Activated CD8-positive, alpha-beta T cell treated with anti-CD3 and anti-CD28 coated beads for 36 hours (primary cell): ENCODE data around the gene MRPL4. TPM values are rescaled to one million over a fixed set of nuclear protein-coding genes. Genes with fewer than 3 reads are reported as not detected.

Experiments used
- ATAC-seq: fragments of 200-7000 bp; cut with Tn5 transposase; one replicate; pipeline ENCODE4 v1.10.0; 2021; ENCODE audit warnings: mild to moderate bottlenecking, moderate library complexity
- CTCF ChIA-PET: fragments of 350-600 bp; sonication (Branson Sonifier 250); formaldehyde crosslinking; loops from one replicate; lab custom pipeline; 2021; ENCODE audit warnings: antibody characterized with exemption; lab: Charles Lee
- POLR2A ChIA-PET: fragments of 350-600 bp; sonication (Branson Sonifier 250); formaldehyde crosslinking; loops from one replicate; lab custom pipeline; 2021; ENCODE audit warnings: antibody characterized with exemption; lab: Charles Lee
- DNase-seq: peaks from one replicate; pipeline ENCODE4 v3.0.0-alpha.2; 2020
- H3K27ac Mint-ChIP-seq: one replicate; pipeline ENCODE4 v1.8.0; 2021; ENCODE audit warnings: mild to moderate bottlenecking, mixed read lengths
- H3K27me3 Mint-ChIP-seq: one replicate; pipeline ENCODE4 v1.8.0; 2021; ENCODE audit warnings: mixed read lengths
- H3K36me3 Mint-ChIP-seq: one replicate; pipeline ENCODE4 v1.8.0; 2021; ENCODE audit warnings: low read depth, mixed read lengths
- H3K4me1 Mint-ChIP-seq: one replicate; pipeline ENCODE4 v1.8.0; 2021; ENCODE audit warnings: low read depth, mixed read lengths
- H3K4me3 Mint-ChIP-seq: one replicate; pipeline ENCODE4 v1.8.0; 2021; ENCODE audit warnings: mild to moderate bottlenecking, moderate library complexity, mixed read lengths
- H3K9me3 Mint-ChIP-seq: one replicate; pipeline ENCODE4 v1.8.0; 2021; ENCODE audit warnings: mixed read lengths
- intact Hi-C: fragments of 100-400 bp; cut with micrococcal nuclease; formaldehyde crosslinking; loops from one replicate; pipeline ENCODE4 v1.10.0; 2022
- total RNA-seq, 2 experiments: library from RNA; stranded (reverse); gene quantifications; one replicate each; pipeline ENCODE4 v1.2.3, GENCODE V29; 2021
- TF ChIP-seq, protein P1 (sequence below): fragments of 200-600 bp; IDR thresholded peaks from one replicate; pipeline ENCODE4 v1.8.0; 2022; ENCODE audit warnings: antibody characterized with exemption, mild to moderate bottlenecking

MRPL4 gene
- total RNA-seq, 2 experiments from 2014 or later = 151 to 153 TPM

DNA sequence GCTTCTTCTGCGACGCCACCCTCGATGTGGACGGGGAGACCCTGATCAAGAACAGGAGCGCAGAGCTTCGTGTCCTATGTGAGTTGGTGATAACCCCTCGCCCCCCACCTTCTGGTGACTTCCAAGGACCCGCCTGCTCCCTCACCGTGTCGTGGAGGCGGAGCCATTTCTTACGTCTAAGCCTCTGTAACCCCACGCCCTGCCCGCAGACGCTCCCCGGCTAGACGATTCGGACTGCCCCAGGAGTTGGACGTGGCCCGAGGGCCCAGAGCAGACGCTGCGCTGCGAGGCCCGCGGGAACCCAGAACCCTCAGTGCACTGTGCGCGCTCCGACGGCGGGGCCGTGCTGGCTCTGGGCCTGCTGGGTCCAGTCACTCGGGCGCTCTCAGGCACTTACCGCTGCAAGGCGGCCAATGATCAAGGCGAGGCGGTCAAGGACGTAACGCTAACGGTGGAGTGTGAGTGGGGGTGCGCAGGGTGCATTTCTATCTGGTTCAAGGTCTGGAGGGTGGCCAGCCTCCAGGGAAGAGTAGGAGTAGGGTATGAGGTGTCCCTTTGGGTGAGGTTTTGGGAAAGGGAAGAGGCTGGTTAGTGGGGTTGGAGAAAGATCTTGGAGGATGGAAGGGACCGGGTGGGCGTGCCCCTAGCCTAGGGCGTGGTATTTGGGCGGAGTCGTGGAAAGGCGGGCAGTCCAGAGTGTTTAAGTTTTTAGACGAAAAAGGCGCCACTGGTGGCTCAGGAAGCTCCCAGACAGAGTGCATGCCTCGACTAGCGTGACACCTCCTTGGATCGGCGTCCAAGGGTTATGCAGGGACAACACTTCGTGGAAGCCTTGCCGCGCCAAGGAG is 41.0 kb downstream of the MRPL4 start:
- intact Hi-C loops = no loop called here
- Mint-ChIP-seq H3K9me3 (no peaks in the 10 kb centered on the region), H3K4me3 (peak overlapping the region; percentile 73), H3K4me1 (peaks cover 55% of the 10 kb centered on the region), H3K27ac (peak overlapping the region; percentile 34), H3K36me3 (no peaks in the 10 kb centered on the region), H3K27me3 (peaks cover 68% of the 10 kb centered on the region)
- TF ChIP-seq, protein P1, sequence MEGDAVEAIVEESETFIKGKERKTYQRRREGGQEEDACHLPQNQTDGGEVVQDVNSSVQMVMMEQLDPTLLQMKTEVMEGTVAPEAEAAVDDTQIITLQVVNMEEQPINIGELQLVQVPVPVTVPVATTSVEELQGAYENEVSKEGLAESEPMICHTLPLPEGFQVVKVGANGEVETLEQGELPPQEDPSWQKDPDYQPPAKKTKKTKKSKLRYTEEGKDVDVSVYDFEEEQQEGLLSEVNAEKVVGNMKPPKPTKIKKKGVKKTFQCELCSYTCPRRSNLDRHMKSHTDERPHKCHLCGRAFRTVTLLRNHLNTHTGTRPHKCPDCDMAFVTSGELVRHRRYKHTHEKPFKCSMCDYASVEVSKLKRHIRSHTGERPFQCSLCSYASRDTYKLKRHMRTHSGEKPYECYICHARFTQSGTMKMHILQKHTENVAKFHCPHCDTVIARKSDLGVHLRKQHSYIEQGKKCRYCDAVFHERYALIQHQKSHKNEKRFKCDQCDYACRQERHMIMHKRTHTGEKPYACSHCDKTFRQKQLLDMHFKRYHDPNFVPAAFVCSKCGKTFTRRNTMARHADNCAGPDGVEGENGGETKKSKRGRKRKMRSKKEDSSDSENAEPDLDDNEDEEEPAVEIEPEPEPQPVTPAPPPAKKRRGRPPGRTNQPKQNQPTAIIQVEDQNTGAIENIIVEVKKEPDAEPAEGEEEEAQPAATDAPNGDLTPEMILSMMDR = no peak
- ChIA-PET CTCF (no interaction called here), POLR2A (interaction anchor here (0.6 to 9.2 kb wide), 6 partner anchors 10 to 187 kb away, joined by 3 to 107 read pairs (median 3); partner anchors contain the start of genes ICAM1 and PPAN)
- DNase-seq (peak; percentile 30), ATAC-seq (no peak)

DNA sequence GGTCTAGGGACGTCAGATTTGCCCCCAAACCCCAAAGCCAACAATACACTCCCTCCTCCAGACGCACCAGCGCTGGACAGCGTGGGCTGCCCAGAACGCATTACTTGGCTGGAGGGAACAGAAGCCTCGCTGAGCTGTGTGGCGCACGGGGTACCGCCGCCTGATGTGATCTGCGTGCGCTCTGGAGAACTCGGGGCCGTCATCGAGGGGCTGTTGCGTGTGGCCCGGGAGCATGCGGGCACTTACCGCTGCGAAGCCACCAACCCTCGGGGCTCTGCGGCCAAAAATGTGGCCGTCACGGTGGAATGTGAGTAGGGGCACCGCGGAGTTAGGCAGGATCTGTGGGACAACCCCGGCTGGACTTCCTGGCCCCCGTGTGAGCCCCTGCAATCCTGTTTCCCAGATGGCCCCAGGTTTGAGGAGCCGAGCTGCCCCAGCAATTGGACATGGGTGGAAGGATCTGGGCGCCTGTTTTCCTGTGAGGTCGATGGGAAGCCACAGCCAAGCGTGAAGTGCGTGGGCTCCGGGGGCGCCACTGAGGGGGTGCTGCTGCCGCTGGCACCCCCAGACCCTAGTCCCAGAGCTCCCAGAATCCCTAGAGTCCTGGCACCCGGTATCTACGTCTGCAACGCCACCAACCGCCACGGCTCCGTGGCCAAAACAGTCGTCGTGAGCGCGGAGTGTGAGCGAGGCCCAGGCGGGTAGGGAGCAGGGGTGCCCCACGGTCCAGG is 41.8 kb downstream of the MRPL4 start:
- CTCF ChIA-PET = no interaction called here
- POLR2A ChIA-PET = interaction anchor here (1.1 to 1.2 kb wide), 2 partner anchors 12 to 37 kb away, joined by 3 to 7 read pairs; no protein-coding TSS in a partner anchor

GRCh38 chr19:10294368-10294697 is 42.3 kb downstream of the MRPL4 start:
- H3K27me3 Mint-ChIP-seq = peaks cover 60% of the 10 kb centered on the region

More for the DNA sequence above, 41.8 kb downstream of the MRPL4 start:
- Mint-ChIP-seq H3K4me3 (no peak overlapping the region), H3K27ac (no peak overlapping the region), H3K27me3 (peaks cover 62% of the 10 kb centered on the region), H3K4me1 (peaks cover 49% of the 10 kb centered on the region), H3K36me3 (no peaks in the 10 kb centered on the region), H3K9me3 (no peaks in the 10 kb centered on the region)
- TF ChIP-seq, protein P1 = no peak
- ATAC-seq = no peak
- intact Hi-C loops = no loop called here
- DNase-seq = no peak

DNA sequence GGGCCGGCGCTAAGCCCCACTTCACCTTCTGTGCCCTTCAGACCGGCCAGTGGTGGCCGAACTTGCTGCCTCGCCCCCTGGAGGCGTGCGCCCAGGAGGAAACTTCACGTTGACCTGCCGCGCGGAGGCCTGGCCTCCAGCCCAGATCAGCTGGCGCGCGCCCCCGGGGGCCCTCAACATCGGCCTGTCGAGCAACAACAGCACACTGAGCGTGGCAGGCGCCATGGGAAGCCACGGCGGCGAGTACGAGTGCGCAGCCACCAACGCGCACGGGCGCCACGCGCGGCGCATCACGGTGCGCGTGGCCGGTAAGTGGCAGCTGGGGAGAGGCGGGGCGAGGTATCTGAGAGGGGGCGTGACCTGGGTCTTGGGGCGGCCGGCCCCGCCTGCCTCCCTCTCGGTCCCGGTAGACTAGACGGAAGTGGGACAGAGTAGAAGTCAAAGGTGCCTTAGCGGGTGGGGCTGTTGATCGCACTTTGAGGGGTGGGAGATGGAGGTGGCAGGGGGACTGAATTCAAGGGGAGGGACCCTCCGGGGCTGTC is 43.4 kb downstream of the MRPL4 start:
- DNase-seq = peak; percentile 71
- Mint-ChIP-seq H3K27ac (no peak overlapping the region), H3K4me1 (peaks cover 39% of the 10 kb centered on the region), H3K27me3 (peaks cover 55% of the 10 kb centered on the region), H3K9me3 (no peaks in the 10 kb centered on the region), H3K36me3 (no peaks in the 10 kb centered on the region), H3K4me3 (peak overlapping the region; percentile 68)
- intact Hi-C loops = no loop called here
- peak; percentile 46 for ATAC-seq
- POLR2A ChIA-PET = interaction anchor here (1.4 kb wide), 1 partner anchor 9 kb away, joined by 6 read pairs; the partner anchor contains the start of gene ICAM4
- CTCF ChIA-PET = interaction anchor here (0.6 to 1.4 kb wide), 2 partner anchors 10 to 94 kb away, joined by 4 to 7 read pairs; no protein-coding TSS in a partner anchor
- TF ChIP-seq, protein P1 = no peak

More at GRCh38 chr19:10294368-10294697, 42.3 kb downstream of the MRPL4 start:
- DNase-seq = no peak
- H3K36me3 Mint-ChIP-seq = no peaks in the 10 kb centered on the region
- H3K4me3 Mint-ChIP-seq = no peak overlapping the region
- H3K9me3 Mint-ChIP-seq = no peaks in the 10 kb centered on the region
- no peak overlapping the region for H3K27ac Mint-ChIP-seq
- ChIA-PET CTCF (no interaction called here), POLR2A (interaction anchor here (1.1 to 1.2 kb wide), 2 partner anchors 12 to 37 kb away, joined by 3 to 7 read pairs; no protein-coding TSS in a partner anchor)
- intact Hi-C loops = no loop called here
- TF ChIP-seq, protein P1 = no peak
- ATAC-seq = no peak
- peaks cover 45% of the 10 kb centered on the region for H3K4me1 Mint-ChIP-seq
